ENCODE data around the gene NFKBIE. TPM values are rescaled to one million over a fixed set of nuclear protein-coding genes. Genes with fewer than 3 reads are reported as not detected.

Gene NFKBIE
- total RNA-seq, 2 experiments from 2014 or later, result 43.0 to 43.1 TPM

GRCh38 chr6:44276667-44277640 lies 11.6 kb upstream of the NFKBIE start:
- ChIA-PET CTCF (interaction anchor here (0.6 kb wide), 1 partner anchor 53 kb away, joined by 3 read pairs; no protein-coding TSS in a partner anchor), POLR2A (interaction anchor here (0.8 kb wide), 1 partner anchor 22 kb away, joined by 4 read pairs; no protein-coding TSS in a partner anchor)
- no peak for ATAC-seq (ENCODE audit: poor library complexity)
- no peak overlapping the region for H3K4me3 ChIP-seq (ENCODE audit: low read length)
- no peaks in the 10 kb centered on the region for H3K9me3 ChIP-seq (ENCODE audit: control insufficient read depth in 1 of 2, insufficient read depth in 1 of 2, low read length in 2 of 2)
- Mint-ChIP-seq H3K27ac (no peak overlapping the region), H3K36me3 (ENCODE audit: low read depth) (no peaks in the 10 kb centered on the region), H3K9me3 (no peaks in the 10 kb centered on the region), H3K4me3 (no peak overlapping the region), H3K27me3 (peaks cover 63% of the 10 kb centered on the region), H3K4me1 (ENCODE audit: low read depth) (peaks cover 5% of the 10 kb centered on the region)
- intact Hi-C loops (cut with DNase I, micrococcal nuclease), result no loop called here
- no peak for TF ChIP-seq CTCF (IDR thresholded peaks at IDR 0.05)
- no peak overlapping the region for H3K27ac ChIP-seq (ENCODE audit: low read depth in 1 of 2, low read length in 2 of 2)
- peaks cover 11% of the 10 kb centered on the region for H3K4me1 ChIP-seq (ENCODE audit: insufficient read depth, low read length)
- peaks cover 50 to 60% of the 10 kb centered on the region in 2 experiments for H3K27me3 ChIP-seq (ENCODE audit: control insufficient read depth in 1 of 2, insufficient read depth in 2 of 2, low read length in 2 of 2)
- no peaks in the 10 kb centered on the region for H3K36me3 ChIP-seq (ENCODE audit: insufficient read depth, low read length)
- DNase-seq, result no peak

GRCh38 chr6:44275749-44276648 lies 10.6 kb upstream of the NFKBIE start:
- peaks cover 5% of the 10 kb centered on the region for H3K4me1 Mint-ChIP-seq (ENCODE audit: low read depth)
- Histone ChIP-seq H3K9me3 (ENCODE audit: control insufficient read depth in 1 of 2, insufficient read depth in 1 of 2, low read length in 2 of 2) (no peaks in the 10 kb centered on the region), H3K4me3 (ENCODE audit: low read length) (no peak overlapping the region), H3K36me3 (ENCODE audit: insufficient read depth, low read length) (no peaks in the 10 kb centered on the region), H3K27me3 (ENCODE audit: control insufficient read depth in 1 of 2, insufficient read depth in 2 of 2, low read length in 2 of 2) (peaks cover 59 to 70% of the 10 kb centered on the region in 2 experiments), H3K27ac (ENCODE audit: low read depth in 1 of 2, low read length in 2 of 2) (no peak overlapping the region), H3K4me1 (ENCODE audit: insufficient read depth, low read length) (peaks cover 16% of the 10 kb centered on the region)
- no peak overlapping the region for H3K27ac Mint-ChIP-seq
- intact Hi-C loops (cut with DNase I, micrococcal nuclease), result no loop called here
- ChIA-PET CTCF (interaction anchor here (2.4 kb wide), 1 partner anchor 37 kb away, joined by 8 read pairs; the partner anchor contains the start of gene AARS2), POLR2A (interaction anchor here (0.8 kb wide), 1 partner anchor 23 kb away, joined by 4 read pairs; no protein-coding TSS in a partner anchor)
- H3K27me3 Mint-ChIP-seq, result peaks cover 73% of the 10 kb centered on the region
- no peak for TF ChIP-seq CTCF (IDR thresholded peaks at IDR 0.05)
- DNase-seq (peak in 5 of 14 experiments; percentile 12 to 67 (median 32)), ATAC-seq (ENCODE audit: poor library complexity) (peak; percentile 82)
- H3K9me3 Mint-ChIP-seq, result no peaks in the 10 kb centered on the region
- H3K4me3 Mint-ChIP-seq, result no peak overlapping the region
- H3K36me3 Mint-ChIP-seq (ENCODE audit: low read depth), result no peaks in the 10 kb centered on the region

- Mint-ChIP-seq H3K9me3 (no peaks in the 10 kb centered on the region), H3K4me1 (ENCODE audit: low read depth) (peaks cover 5% of the 10 kb centered on the region), H3K4me3 (no peak overlapping the region), H3K36me3 (ENCODE audit: low read depth) (no peaks in the 10 kb centered on the region), H3K27me3 (peaks cover 68% of the 10 kb centered on the region), H3K27ac (no peak overlapping the region)
- CTCF ChIA-PET, result interaction anchor here (2.4 kb wide), 1 partner anchor 38 kb away, joined by 8 read pairs; the partner anchor contains the start of gene AARS2
- Histone ChIP-seq H3K27ac (ENCODE audit: low read depth in 1 of 2, low read length in 2 of 2) (no peak overlapping the region), H3K27me3 (ENCODE audit: control insufficient read depth in 1 of 2, insufficient read depth in 2 of 2, low read length in 2 of 2) (peaks cover 59 to 71% of the 10 kb centered on the region in 2 experiments), H3K9me3 (ENCODE audit: control insufficient read depth in 1 of 2, insufficient read depth in 1 of 2, low read length in 2 of 2) (no peaks in the 10 kb centered on the region), H3K36me3 (ENCODE audit: insufficient read depth, low read length) (no peaks in the 10 kb centered on the region), H3K4me1 (ENCODE audit: insufficient read depth, low read length) (peaks cover 17% of the 10 kb centered on the region), H3K4me3 (ENCODE audit: low read length) (no peak overlapping the region)
- DNase-seq, result no peak
- no peak for ATAC-seq (ENCODE audit: poor library complexity)
- intact Hi-C loops (cut with DNase I, micrococcal nuclease), result no loop called here
- no peak for TF ChIP-seq CTCF (IDR thresholded peaks at IDR 0.05)
- POLR2A ChIA-PET, result no interaction called here
Measured at GRCh38 chr6:44275271-44275748, 10.0 kb upstream of the NFKBIE start.
